T-helper 2 cell (primary cell): Measurements from ENCODE around the gene CNFN.
"Not testable (repeated sequence)": the region's sequence is repeated elsewhere in the genome, so short reads cannot be mapped to it uniquely, and the experiment has no call there.

ENCODE experiments used
- DNase-seq, 5 experiments: peaks; one replicate each; pipeline versions ENCODE4 v3.0.0 to v3.0.0-alpha.2; 2012 to 2022

CNFN gene

DNA sequence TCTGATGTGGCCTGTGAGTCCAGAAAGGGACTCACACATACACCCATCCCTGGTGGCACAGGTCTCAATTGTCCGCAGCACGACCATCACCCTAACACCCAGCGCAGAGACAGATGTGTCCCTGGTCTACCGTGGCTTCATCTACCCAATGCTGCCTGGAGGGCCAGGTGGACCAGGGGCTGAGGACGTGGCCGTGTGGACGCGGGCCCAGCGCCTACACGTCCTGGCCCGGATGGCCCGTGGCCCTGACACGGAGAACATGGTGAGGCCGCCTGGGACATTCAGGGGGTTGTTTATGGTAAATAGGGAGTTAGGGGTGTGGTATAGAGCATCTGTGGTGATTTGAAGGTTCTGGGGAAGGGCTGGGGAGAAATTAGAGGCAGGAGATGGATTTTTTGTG, 41.9 kb downstream of the CNFN start:
- DNase-seq: no peak

DNA sequence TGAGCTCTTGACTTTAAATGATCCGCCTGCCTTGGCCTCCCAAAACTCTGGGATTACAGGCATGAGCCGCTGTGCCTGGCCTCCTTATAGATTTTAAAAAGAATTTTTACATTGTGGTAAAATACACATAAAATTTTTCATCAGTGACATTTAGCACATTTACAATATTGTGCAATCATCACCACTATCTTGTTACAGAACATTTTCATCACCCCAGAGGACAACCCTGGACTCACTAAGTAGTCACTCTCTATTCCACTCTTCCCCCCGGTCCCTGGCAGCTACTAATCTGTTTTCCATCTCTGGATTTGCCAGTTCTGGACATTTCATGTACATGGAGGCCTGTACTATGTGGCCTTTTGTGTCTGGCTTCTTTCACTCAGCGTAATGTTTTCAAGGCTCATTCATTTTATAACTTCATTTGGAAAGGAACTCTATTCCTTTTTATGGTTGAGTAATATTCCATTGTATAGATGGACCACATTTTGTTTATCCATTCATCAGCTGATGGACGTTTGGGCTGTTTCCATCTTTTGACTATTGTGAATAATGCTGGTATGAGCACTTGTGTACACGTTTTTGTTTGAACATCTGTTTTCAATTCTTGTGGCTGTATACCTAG, 44.8 kb downstream of the CNFN start:
- DNase-seq: no peak

DNA sequence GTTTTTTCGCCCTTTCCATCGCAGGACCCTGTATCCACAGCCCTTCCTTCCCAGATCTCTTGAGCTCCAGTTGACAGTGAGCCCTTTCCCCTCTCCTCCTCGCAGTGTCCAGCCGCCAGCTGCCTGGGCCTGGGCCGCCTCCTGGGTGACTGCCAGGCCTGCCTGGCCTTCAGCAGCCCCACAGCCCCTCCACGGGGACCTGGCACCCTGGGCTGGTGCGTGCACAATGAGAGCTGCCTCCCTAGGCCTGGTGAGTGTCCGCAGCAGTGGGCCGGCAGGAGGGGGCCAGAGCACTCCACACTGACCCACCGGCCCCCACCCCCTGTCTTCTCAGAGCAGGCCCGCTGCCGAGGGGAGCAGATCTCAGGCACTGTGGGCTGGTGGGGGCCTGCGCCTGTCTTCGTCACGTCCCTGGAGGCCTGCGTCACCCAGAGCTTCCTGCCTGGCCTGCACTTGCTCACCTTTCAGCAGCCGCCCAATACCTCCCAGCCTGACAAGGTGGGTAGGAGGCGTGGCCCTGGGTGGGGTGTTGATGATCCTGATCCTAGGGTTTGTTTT, 45.7 kb downstream of the CNFN start:
- no peak for DNase-seq

DNA sequence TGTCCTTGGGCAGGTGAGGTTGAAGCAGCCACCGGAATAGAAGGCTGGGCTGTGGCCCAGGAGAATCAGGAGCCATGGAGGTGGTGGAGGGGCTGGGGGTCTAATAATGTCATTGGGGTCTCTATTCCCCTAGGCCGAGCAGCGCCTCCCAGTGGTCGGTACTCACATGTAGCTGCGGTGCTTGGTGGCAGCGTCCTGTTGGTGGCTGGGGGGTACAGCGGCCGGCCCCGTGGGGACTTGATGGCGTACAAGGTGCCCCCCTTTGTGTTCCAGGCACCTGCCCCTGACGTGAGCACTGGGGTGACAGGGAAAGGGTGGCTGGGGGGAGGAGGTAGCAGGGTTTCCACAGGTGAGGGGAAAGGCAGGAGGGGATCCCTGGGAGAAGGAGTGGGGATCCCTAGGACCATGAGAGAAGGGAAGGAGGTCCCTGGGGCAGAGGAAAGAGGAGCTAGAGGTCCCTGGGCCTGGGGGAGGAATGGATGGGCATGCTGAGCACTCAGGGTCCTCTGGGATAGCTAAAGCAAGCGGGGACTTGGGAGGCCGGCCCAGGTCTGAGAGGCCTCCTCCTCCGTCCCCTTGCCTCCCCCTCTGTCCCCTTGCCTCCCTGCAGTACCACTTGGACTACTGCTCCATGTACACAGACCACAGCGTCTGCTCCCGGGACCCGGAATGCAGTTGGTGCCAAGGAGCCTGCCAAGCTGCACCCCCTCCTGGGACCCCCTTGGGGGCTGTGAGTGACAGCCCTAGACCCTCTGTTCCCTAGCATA, 46.6 kb downstream of the CNFN start:
- no peak for DNase-seq

DNA sequence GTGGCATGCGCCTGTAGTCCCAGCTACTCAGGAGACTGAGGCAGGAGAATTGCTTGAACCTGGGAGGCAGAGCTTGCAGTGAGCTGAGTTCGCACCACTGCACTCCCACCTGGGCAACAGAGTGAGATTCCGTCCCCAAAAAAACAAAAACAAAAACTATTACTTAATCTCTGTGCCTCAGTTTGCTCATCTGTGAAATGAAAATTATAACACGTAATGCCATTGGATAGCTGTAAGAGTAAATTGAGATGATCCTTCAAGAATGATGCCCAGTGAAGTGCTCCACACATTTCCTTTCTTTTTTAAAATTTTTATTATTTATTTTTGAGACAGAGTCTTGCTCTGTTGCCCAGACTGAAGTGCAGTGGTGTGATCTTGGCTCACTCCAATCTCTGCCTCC, 50.2 kb downstream of the CNFN start:
- DNase-seq: not testable (repeated sequence)

DNA sequence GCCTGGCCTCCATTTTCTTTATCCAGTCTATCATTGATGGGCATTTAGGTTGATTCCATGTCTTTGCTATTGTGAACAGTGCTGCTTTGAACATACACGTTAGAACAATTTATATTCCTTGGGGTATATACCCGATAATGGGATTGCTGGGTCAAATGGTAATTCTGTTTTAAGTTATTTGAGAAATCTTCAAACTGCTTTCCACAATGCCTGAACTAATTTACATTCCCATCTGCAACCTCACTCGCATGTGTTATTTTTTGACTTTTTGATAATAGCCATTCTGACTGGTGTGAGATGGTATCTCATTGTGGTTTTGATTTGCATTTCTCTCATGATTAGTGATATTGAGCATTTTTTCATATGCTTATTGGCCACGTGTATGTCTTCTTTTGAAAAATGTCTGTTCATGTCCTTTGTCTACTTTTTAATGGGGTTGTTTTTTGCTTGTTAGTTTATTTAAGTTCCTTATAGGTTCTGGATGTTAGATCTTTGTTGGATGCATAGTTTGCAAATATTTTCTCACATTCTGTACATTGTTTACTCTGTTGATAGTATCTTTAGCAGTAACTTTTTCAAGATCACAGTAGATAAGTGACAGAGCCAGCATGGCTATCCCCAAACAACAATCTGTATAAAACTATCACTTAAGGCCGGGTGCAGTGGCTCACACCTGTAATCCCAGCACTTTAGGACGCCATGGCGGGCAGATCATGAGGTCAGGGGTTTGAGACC, 50.8 kb downstream of the CNFN start:
- peak in 1 of 5 experiments; percentile 11 for DNase-seq
